ENCODE results near the gene EFNB1. TPM values are rescaled to one million over a fixed set of nuclear protein-coding genes. Genes with fewer than 3 reads are reported as not detected.
A peak's percentile ranks its signal among the peaks of the same experiment; 100 is the strongest.
"Not testable (repeated sequence)": the region's sequence is repeated elsewhere in the genome, so short reads cannot be mapped to it uniquely, and the experiment has no call there.

Gene EFNB1
- total RNA-seq = 43.0 TPM

GRCh38 chrX:68828740-68829581, at the start of gene EFNB1:
TSS of gene EFNB1 (plus strand) at chrX:68829021. CDS start at chrX:68829777, 756 bp downstream.
- Histone ChIP-seq H3K4me3 (peak within 1 kb of the TSS; percentile 69 to 84), H3K36me3 (no peaks in the 10 kb centered on the region), H3K27me3 (no peaks in the 10 kb centered on the region), H3K4me1 (peaks cover 17% of the 10 kb centered on the region), H3K9me3 (no peaks in the 10 kb centered on the region), H3K27ac (peak within 1 kb of the TSS; percentile 89)
- intact Hi-C loops (cut with DNase I) = loop anchor here (5.0 kb wide), 3 partner anchors 233 to 458 kb away; no protein-coding TSS in a partner anchor
- DNase-seq (ENCODE audit: extremely low spot score in 2 of 2) = peak; percentile 96 to 98
- TF ChIP-seq POLR2AphosphoS5 (IDR thresholded peaks at IDR 0.05; ENCODE audit: insufficient read depth in 1 of 2, low read depth in 1 of 2) (peak; percentile 78 to 98), POLR2A (IDR thresholded peaks at IDR 0.05) (peak; percentile 34 to 88), CTCF (IDR thresholded peaks at IDR 0.05) (no peak)

GRCh38 chrX:68781295-68781694, 47.5 kb upstream of the EFNB1 start:
- H3K9me3 ChIP-seq; intact Hi-C loops (cut with DNase I); H3K27me3 ChIP-seq; H3K4me3 ChIP-seq; H3K36me3 ChIP-seq; H3K27ac ChIP-seq; DNase-seq (ENCODE audit: extremely low spot score in 2 of 2); H3K4me1 ChIP-seq: not testable (repeated sequence)

GRCh38 chrX:68784816-68785215, 44.0 kb upstream of the EFNB1 start:
- TF ChIP-seq CTCF (IDR thresholded peaks at IDR 0.05) (no peak), POLR2AphosphoS5 (IDR thresholded peaks at IDR 0.05; ENCODE audit: insufficient read depth in 1 of 2, low read depth in 1 of 2) (no peak)
- no peaks in the 10 kb centered on the region for H3K9me3 ChIP-seq
- no peak overlapping the region for H3K27ac ChIP-seq
- no peak for DNase-seq (ENCODE audit: extremely low spot score in 2 of 2)
- H3K4me3 ChIP-seq = no peak overlapping the region
- intact Hi-C loops (cut with DNase I) = no loop called here
- no peaks in the 10 kb centered on the region for H3K4me1 ChIP-seq
- no peaks in the 10 kb centered on the region for H3K27me3 ChIP-seq
- no peaks in the 10 kb centered on the region for H3K36me3 ChIP-seq

- H3K36me3 ChIP-seq; H3K27me3 ChIP-seq; H3K27ac ChIP-seq; H3K9me3 ChIP-seq; intact Hi-C loops (cut with DNase I); H3K4me1 ChIP-seq; DNase-seq (ENCODE audit: extremely low spot score in 2 of 2); H3K4me3 ChIP-seq: not testable (repeated sequence)
These were observed 42.2 kb upstream of the EFNB1 start for GRCh38 chrX:68786581-68786980.

GRCh38 chrX:68789966-68790365, 38.9 kb upstream of the EFNB1 start:
- no peaks in the 10 kb centered on the region for H3K9me3 ChIP-seq
- H3K27me3 ChIP-seq = no peaks in the 10 kb centered on the region
- no peaks in the 10 kb centered on the region for H3K36me3 ChIP-seq
- intact Hi-C loops (cut with DNase I) = no loop called here
- no peak for DNase-seq (ENCODE audit: extremely low spot score in 2 of 2)
- H3K4me3 ChIP-seq = no peak overlapping the region
- H3K27ac ChIP-seq = no peak overlapping the region
- TF ChIP-seq POLR2AphosphoS5 (IDR thresholded peaks at IDR 0.05; ENCODE audit: insufficient read depth in 1 of 2, low read depth in 1 of 2) (no peak), CTCF (IDR thresholded peaks at IDR 0.05) (no peak), POLR2A (IDR thresholded peaks at IDR 0.05) (no peak)
- H3K4me1 ChIP-seq = no peaks in the 10 kb centered on the region

GRCh38 chrX:68792083-68792482, 36.7 kb upstream of the EFNB1 start:
- TF ChIP-seq POLR2A (IDR thresholded peaks at IDR 0.05) (no peak), POLR2AphosphoS5 (IDR thresholded peaks at IDR 0.05; ENCODE audit: insufficient read depth in 1 of 2, low read depth in 1 of 2) (no peak), CTCF (IDR thresholded peaks at IDR 0.05) (no peak)
- no peaks in the 10 kb centered on the region for H3K27me3 ChIP-seq

More at GRCh38 chrX:68792083-68792482, 36.7 kb upstream of the EFNB1 start:
- Histone ChIP-seq H3K9me3 (no peaks in the 10 kb centered on the region), H3K27ac (no peak overlapping the region), H3K4me1 (no peaks in the 10 kb centered on the region), H3K4me3 (no peak overlapping the region), H3K36me3 (no peaks in the 10 kb centered on the region)
- intact Hi-C loops (cut with DNase I) = no loop called here
- no peak for DNase-seq (ENCODE audit: extremely low spot score in 2 of 2)
